SHP77 treated with DMSO at 0.1 percent for 48 hours (cell line): ENCODE results near the gene RHOF.

Source experiments
- DNase-seq: peaks from one replicate; lab custom pipeline; 2025; lab: John Stamatoyannopoulos, UW

RHOF gene

DNA sequence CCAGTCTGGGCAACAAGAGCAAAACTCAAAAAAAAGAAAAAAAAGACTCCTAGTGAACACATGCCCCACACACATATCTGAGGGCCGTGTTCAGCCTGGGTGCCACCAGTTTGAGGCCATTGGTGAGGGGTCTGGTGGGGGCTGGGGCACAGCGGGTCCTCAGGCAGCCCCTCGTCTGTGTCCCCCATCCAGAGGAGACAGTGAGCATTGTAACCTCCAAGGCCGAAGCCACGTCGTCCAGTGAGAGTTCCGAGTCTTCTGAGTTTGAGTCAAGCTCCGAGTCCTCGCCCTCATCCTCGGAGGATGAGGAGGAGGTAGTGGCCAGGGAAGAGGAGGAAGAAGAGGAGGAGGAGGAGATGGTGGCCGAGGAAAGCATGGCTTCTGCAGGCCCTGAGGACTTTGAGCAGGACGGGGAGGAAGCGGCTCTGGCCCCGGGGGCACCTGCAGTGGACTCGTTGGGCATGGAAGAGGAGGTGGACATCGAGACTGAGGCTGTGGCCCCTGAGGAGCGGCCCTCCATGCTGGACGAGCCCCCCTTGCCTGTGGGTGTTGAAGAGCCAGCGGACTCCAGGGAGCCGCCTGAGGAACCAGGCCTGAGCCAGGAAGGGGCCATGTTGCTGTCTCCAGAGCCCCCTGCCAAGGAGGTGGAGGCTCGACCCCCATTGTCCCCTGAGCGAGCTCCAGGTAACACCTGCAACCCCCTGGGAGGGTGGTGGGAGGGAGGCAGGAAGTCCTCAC lies 25.9 kb upstream of the RHOF start:
- DNase-seq, result no peak

DNA sequence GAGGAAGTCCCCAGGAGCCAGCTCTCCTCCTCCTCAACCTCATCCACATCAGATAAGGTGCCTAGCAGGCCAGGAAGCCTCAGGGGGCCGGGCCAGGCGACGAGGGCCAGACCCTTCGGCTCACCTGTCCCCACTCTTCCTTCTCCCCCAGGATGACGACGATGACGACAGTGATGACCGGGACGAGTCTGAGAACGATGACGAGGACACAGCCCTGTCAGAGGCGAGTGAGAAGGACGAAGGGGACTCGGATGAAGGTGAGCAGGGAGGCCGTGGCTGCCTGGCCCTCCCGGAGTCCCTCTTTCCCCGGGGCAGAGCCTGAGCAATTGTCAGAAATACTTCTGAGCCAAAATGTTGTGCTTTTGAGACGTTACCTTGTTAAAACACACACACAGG lies 24.2 kb upstream of the RHOF start:
- DNase-seq, result no peak

DNA sequence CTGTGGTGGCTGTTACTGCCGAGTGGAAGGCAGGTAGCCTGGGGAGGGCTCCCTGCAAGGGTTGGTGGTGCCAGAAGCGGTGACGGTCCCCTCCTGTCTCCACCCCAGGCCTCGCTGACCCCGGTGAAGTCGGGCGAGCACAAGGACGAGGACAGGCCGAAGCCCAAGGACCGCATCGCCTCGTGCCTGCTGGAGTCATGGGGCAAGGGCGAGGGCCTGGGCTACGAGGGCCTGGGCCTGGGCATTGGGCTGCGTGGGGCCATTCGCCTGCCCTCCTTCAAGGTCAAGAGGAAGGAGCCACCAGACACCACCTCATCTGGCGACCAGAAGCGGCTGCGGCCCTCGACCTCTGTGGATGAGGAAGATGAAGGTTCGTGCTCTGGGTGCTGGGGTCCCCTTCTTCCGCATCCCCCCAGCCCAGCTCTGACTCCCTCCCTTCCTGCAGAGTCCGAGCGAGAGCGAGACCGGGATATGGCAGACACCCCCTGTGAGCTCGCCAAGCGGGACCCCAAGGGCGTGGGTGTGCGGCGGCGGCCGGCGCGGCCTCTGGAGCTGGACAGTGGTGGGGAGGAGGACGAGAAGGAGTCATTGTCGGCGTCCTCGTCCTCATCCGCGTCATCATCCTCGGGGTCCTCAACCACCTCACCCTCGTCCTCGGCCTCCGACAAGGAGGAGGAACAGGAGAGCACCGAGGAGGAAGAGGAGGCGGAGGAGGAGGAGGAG lies 23.6 kb upstream of the RHOF start:
- DNase-seq, result no peak

DNA sequence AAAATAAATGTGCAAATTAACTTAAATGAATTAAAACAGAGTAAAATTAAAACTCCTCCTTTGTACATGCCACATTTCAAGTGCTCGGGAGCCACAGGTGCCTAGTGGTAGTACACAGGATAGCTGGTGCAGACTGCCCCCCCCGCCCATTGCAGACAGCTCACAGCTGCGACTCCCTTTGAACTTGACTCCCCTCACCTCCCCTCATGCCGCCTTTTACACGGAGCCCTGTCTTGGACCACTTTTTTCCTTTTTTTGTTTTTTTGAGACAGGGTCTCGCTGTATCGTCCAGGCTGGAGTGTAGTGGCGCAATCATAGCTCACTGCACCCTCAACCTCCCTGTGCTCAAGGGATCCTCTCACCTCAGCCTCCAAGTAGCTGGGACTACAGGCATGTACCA lies 21.8 kb upstream of the RHOF start:
- DNase-seq, result no peak

DNA sequence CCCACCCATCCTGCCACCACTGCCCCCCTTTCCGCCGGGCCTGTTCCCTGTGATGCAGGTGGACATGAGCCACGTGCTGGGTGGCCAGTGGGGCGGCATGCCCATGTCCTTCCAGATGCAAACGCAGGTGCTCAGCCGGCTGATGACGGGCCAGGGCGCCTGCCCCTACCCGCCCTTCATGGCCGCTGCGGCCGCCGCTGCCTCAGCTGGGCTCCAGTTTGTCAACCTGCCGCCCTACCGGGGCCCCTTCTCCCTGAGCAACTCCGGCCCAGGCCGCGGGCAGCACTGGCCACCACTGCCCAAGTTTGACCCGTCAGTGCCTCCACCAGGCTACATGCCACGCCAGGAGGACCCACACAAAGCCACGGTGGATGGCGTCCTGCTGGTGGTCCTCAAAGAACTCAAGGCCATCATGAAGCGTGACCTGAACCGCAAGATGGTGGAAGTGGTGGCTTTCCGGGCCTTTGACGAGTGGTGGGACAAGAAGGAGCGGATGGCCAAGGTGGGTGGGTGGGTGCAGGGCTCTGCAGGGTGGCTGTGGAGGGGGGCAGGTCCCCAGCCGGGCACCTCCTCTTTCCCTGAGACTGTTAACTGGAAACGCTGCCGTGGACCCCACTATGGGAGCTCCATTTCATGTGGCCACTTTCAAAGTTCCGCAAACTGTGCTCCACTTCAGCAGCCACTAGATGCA lies 21.1 kb upstream of the RHOF start:
- DNase-seq, result no peak

DNA sequence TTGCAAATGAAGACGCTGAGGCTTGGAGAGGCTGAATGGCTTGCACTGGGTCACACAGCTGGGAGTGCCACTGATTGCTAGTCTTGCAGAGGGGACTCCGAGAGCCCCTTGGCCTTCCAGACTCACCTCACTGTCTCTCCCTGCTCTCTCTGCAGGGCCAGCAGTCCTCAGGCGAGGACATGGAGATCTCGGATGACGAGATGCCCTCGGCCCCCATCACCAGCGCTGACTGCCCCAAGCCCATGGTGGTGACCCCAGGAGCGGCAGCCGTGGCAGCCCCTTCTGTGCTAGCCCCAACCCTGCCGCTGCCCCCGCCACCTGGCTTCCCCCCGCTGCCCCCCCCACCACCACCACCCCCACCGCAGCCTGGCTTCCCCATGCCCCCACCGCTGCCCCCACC lies 20.5 kb upstream of the RHOF start:
- no peak for DNase-seq

DNA sequence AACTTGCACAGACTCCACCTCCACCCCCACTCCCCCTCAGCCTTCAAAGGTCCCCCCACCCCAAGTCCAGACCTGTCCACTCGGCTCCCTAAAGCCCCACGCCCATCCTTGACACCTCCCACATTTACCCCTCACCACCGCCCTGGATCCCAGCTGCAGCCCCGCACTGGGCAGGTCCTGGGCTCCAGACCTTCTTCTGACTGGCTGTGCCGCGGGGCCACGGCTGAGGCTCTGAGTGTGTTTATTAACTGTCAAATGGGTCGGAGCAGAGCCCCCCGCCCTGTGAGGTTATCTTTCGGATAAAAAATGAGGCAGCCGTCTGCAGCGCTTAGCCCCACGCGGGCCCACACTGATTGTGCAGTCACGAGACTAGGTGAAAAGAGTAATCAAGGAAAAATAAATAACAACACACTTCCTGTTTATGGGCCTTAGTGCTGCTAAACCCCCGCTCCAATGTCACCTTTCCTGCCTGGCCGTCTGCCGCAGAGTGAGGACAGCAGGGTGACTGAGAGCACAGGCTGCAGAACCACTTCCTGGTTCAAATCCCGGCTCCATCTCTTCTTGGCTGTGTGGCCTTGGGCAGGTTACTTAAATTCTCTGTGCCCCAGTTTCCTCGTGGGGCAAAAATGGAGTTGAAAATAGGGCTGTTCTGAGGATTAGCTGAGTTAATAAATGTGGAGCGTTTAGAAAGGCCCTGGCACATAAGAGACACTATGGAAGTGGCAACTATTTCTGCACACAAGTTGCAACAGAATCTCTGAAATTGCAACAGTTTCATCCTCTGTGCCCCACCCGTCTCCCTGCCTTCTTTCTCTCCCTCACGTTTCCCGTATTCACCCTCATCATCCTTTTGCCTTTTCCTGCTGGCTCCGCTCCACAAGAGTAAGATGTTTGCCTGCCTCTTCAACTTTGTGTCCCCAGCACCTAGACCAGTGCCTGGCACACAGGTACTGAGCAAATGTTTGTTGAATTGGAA lies 19.7 kb upstream of the RHOF start:
- no peak for DNase-seq

DNA sequence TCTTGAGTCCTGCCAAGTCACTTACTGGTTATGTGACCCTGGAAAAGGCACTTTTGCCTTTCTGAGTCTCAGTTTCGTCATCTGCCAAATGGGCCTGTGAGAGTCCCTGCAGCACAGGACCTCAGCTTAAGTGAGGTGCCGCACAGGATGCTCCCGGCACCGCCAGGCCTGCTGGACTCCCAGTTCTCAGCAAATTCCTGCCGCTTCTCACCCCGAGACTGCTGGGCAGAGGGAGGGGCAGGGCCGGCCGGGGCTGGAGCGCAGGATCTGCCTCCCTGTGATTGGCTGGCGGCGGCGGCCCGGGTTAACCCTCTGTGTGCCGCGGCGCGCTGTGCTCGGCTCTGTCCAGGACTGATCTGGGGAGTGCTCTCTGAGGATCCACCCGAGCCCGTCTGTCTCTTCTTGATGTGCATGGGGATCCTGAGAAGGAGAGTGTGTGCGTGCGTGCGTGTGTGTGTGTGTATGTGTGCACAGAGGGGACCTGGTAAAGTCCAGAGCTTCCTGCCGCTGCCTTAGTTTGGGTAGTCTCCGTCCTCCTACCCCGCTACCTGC lies 18.9 kb upstream of the RHOF start:
- DNase-seq, result no peak

DNA sequence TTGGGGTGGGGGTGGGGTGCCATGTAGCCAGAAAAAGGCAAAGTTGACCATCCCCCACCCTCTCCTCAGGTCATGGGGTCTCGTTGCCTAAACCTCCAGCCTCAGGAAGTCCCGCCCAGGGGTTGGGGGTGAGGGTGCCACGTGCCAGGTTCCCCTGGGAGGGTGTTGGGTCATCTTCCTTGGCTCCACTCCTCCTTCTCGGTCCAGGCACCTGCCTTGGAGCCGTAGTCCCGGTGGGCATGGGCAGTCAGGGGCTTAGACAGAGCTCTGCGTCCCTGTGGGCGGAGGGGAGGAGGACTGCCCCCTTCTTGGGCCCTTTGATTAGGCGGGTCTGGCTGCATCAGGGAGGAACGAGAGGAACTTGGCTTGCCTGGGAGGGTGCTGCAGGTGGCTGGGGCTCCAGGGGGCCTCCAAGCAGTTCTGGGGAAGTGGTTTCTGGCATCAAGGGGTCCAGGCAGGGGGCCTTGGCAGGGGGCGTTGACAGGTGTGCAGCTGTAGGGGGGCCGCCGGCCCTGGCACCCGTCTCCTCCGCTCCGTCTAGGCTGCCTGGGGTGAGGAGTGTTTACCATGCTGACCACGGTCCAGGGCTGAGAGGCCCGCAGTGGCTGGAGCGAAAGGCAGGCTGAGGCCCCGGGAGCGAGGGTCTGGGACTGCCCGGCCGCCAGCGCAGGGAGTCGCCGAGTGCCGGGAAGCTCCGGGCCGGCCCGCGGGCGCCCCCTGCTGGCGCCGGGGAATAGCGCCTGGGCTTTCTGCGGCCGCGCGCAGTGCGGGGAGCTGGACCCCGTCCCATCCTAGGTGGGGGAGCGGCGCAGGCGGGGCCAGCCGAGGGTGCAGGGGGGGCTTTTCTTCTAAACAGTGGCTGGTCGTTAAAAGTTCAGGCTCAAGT lies 18.2 kb upstream of the RHOF start:
- DNase-seq, result no peak

DNA sequence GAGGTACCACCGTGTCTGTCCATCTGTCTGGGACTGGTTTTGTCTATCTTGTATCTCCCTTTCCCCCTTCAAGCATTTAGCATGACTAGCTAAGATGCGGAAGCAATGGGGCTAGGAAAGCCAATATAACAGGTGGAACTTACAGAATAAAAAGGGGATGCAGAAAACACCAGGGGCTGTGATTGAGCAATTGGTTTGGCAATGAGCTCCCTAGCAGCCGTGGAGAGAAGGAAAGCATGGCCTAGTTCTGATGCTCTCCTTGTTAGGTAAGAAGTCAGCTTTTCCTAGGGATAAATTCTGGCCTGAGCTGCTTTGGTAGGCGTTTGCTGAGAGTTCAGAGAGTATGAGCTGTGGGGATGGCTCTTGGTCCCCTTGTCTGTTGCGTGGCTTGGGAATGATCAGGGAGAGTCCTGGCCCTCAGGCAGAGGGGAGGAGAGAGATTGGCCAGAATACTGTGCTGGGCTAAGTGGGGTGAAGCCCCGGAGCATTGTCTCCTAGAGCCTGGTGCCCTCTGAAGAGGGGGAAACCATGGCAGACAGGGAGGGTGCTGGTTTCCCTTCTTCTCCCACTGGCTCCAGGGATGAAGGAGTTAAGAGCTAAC lies 17.4 kb upstream of the RHOF start:
- no peak for DNase-seq

DNA sequence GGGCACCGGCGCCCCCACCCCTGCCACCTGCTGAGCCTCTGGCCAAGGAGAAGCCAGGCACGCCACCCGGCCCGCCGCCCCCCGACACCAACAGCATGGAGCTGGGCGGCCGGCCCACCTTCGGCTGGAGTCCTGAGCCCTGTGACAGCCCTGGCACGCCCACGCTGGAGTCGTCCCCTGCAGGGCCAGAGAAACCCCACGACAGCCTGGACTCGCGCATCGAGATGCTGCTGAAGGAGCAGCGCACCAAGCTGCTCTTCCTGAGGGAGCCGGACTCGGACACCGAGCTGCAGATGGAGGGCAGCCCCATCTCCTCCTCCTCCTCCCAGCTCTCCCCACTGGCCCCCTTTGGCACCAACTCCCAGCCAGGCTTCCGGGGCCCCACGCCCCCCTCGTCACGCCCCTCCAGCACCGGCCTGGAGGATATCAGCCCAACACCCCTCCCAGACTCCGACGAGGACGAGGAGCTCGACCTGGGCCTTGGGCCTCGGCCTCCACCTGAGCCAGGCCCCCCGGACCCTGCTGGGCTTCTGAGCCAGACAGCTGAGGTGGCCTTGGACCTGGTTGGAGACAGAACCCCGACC lies 16.8 kb upstream of the RHOF start:
- DNase-seq, result no peak

DNA sequence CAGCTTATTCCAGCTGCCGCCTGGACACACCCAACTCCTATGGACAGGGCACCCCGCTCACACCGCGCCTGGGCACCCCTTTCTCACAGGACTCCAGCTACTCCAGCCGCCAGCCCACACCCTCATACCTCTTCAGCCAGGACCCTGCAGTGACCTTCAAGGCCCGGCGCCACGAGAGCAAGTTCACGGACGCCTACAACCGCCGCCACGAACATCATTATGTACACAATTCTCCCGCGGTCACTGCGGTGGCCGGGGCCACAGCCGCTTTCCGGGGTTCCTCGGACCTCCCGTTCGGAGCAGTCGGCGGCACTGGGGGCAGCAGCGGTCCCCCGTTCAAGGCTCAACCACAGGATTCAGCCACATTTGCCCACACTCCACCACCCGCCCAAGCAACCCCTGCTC lies 16.2 kb upstream of the RHOF start:
- DNase-seq, result no peak

DNA sequence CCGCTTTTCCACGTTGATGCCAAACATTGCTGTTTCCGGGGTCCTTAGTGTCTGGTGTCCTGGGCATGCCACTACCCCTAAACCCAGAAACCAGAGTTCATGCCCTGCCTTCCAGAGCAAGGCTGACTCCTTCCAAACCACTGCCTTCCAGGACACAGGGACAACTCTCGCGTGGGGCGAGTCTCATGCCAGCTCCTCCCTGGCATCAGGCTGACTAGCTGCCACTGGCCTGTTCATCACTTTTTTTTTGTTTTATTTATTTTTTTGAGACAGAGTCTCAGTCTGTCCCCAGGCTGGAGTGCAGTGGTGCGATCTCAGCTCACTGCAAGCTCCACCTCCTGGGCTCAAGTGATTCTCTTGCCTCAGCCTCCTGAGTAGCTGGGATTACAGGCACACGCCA lies 15.1 kb upstream of the RHOF start:
- no peak for DNase-seq

DNA sequence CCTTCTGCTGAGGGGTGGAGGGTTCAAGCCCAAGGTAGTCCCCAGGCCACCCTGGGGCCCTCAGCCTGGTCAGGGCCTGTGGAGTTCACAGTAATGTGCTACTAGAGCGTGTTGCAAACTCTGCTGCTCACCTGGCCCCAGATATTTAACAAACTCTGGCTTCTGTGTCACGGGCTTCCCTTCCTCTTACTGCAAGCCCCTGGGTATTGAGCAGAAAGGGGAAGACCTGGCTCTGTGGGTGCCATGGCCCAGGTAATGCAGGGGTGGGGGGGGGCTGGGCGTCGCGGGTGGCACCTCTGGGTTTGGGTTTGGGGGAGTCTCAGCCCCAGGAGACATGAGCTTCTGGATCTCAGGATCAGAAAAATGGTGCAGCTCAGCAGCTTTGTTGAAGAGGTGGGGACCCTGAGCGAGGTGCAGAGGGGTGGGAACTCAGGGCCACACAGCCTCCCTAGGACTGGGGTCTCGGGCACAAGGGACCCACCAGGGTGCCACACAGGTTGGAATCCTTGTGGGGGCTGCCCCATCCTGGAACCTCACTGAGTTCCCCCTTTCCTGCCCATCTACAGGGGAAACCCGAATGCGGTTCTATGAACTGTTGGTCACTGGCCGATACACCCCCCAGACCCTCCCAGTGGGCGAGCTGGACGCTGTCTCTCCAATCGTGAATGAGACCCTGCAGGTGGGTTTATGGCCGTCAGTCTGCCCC lies 14.3 kb upstream of the RHOF start:
- DNase-seq, result no peak

DNA sequence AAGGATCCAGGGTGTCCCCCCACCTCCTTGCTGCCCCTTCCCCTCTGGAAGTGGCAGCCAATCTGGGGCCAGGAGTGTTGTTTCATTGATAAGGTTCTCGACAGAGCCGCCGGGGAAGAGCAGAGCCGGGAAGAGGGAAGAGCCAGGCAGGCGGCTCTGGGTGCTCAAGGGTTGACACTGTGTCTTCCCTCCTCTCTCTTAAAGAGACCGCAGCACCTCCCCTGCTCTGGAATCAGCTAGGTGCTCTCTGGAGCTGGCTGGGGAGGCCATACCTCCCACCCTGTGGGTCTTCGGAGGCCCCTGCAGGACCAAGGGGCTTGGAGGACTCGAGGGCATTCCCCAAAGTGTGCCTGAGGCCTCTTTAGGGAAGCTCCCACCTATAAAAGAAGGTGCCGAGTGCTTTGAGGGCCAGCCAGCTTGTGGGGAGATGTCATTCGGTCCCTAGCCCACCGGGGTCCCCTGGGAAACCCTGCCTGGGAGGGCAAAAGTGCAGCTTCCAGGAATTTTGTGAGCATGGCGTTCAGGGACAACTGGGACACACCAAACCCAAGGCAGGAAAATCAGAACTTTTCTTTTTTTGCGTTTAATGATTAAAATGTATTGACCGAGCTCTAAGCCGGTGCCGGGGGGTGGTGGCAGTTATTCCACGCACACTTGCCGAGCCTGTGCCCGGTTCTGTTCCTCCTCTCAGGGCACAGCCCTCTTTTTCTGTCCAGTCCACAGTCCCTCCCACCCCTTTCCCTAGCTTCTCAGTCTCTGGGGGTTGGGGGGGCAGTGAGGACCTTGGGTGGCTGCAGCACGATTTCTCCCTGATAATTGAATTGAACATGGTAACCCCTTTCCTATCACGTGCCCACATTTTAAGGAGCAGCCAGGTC lies 13.3 kb upstream of the RHOF start:
- no peak for DNase-seq

DNA sequence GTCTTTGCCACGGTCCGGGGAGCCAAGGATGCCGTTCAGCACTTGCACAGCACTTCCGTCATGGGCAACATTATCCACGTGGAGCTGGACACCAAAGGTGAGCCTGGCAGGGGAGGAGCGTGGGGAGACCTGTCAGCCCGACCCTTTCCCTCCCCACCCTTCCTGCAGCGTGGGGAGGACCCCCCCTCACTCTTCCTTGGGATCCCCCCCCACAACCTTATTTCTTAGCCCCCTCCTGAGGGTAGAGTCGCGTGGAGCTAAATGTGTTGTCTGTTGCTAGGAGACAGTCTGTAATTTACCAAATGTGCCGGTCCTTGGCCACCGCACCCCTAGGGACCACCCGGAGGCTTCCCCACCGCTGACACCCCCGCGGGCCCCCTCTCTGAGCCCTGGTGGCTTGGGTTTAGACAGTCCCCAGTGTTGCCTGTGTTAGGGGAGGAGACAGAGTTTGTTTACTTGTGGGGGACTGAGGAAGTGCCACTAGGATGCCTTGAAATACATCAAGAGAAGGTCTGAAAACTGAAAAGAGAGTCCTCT lies 12.6 kb upstream of the RHOF start:
- DNase-seq, result no peak

DNA sequence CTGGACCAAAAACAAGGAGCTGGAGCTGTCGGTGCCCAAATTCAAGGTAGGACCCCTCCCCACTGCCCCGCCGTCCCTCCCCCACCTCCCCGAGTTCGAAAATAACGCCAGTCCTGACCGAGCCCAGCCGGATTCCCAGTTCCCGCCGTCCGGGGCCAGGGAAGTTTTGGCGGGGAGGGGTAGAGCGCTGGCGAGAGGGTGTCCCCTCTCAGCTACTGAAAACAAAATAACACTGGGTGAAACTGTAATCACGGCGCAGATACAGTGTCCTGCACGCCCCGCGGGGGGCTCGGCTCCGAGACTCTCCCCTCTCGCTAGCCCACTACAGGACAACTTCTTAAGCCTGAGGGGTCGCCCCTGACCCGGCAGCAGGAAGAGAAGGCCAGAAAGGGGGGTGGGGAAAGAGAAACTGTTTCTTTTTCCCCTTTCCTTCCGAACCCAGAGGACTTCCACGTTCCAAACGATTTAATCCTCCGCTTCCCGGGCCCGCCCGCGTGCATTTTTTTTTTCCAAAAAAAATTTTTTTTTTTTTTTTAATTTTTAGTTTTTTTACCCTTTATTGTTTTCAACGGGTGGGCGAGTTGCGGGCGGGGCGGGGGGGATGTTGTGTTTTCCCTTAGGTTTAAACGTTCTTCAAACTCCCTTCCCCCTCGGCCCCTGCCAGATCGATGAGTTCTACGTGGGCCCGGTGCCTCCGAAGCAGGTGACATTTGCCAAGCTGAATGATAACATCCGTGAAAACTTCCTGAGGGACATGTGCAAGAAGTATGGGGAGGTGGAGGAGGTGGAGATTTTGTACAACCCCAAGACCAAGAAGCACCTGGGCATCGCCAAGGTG lies 11.9 kb upstream of the RHOF start:
- no peak for DNase-seq
